IMR-90 (cell line): ENCODE data around the gene RNPEP. TPM values are rescaled to one million over a fixed set of nuclear protein-coding genes. Genes with fewer than 3 reads are reported as not detected.

Source experiments
- ATAC-seq: fragments of 200-7000 bp; cut with Tn5 transposase; 2 replicates; pipeline ENCODE4 v1.9.1; 2020; ENCODE audit warnings: low read depth, mild to moderate bottlenecking, moderate library complexity
- BruUV-seq: library from RNA; stranded (reverse); fragments of 400-500 nt; replicated peaks from 2 replicates; lab custom pipeline; 2021; lab: Mats Ljungman, UMichigan
- CTCF ChIA-PET: fragments of 300-600 bp; formaldehyde crosslinking; extraction: SDS; loops from one replicate; lab custom pipeline; 2021; ENCODE audit warnings: antibody characterized with exemption; lab: Yijun Ruan, JAX
- POLR2A ChIA-PET: fragments of 300-600 bp; sonication (Branson Sonifier 250); formaldehyde crosslinking; loops from one replicate; lab custom pipeline; 2022; ENCODE audit warnings: antibody characterized with exemption; ENCODE audit not compliant: unreplicated experiment; lab: Charles Lee
- DNase-seq: peaks from one replicate; pipeline ENCODE4 v3.0.0; 2013
- H2AFZ ChIP-seq: replicated peaks from 2 replicates; pipeline ENCODE3; 2013; ENCODE audit warnings: low read length, mild to moderate bottlenecking; ENCODE audit not compliant: poor library complexity
- H2AK5ac ChIP-seq: 2 replicates; pipeline ENCODE4 v1.6.1; 2013; ENCODE audit warnings: low read depth, low read length, inconsistent platforms
- H2AK9ac ChIP-seq: replicated peaks from 2 replicates; pipeline ENCODE3; 2013; ENCODE audit warnings: mild to moderate bottlenecking, low read depth, low read length, moderate library complexity; ENCODE audit not compliant: poor library complexity
- H2BK120ac ChIP-seq: 2 replicates; pipeline ENCODE4 v1.6.1; 2013; ENCODE audit warnings: low read depth, low read length, inconsistent platforms
- H2BK15ac ChIP-seq: 3 replicates; pipeline ENCODE4 v1.6.1; 2013; ENCODE audit warnings: low read depth, low read length, inconsistent platforms
- H2BK20ac ChIP-seq: 2 replicates; pipeline ENCODE4 v1.6.1; 2013; ENCODE audit warnings: low read depth, mild to moderate bottlenecking, inconsistent platforms, low read length, moderate library complexity
- H2BK5ac ChIP-seq: 2 replicates; pipeline ENCODE4 v1.6.1; 2013; ENCODE audit warnings: mild to moderate bottlenecking, low read depth, low read length, inconsistent platforms; ENCODE audit not compliant: poor library complexity, severe bottlenecking
- H3K14ac ChIP-seq: replicated peaks from 2 replicates; pipeline ENCODE4 v1.6.1; 2013; ENCODE audit warnings: low read depth, low read length, inconsistent platforms
- H3K18ac ChIP-seq: 2 replicates; pipeline ENCODE4 v1.6.1; 2013; ENCODE audit warnings: low read depth, low read length, control low read depth
- H3K23ac ChIP-seq: 2 replicates; pipeline ENCODE4 v1.6.1; 2013; ENCODE audit warnings: low read depth, low read length, inconsistent platforms
- H3K27ac ChIP-seq: 2 replicates; pipeline ENCODE4 v1.5.1; 2013; ENCODE audit warnings: mild to moderate bottlenecking, control low read depth, low read length; ENCODE audit not compliant: insufficient read depth
- H3K27me3 ChIP-seq: 2 replicates; pipeline ENCODE4 v1.6.1; 2013; ENCODE audit warnings: low read length; ENCODE audit not compliant: control insufficient read depth, insufficient read depth
- H3K36me3 ChIP-seq: 2 replicates; pipeline ENCODE4 v1.6.1; 2013; ENCODE audit warnings: low read length, mixed read lengths; ENCODE audit not compliant: control insufficient read depth, insufficient read depth
- H3K4ac ChIP-seq: 2 replicates; pipeline ENCODE4 v1.6.1; 2013; ENCODE audit warnings: low read depth, low read length, inconsistent platforms
- H3K4me1 ChIP-seq: 2 replicates; pipeline ENCODE4 v1.6.1; 2013; ENCODE audit warnings: low read length, mixed read lengths; ENCODE audit not compliant: control insufficient read depth, insufficient read depth
- H3K4me2 ChIP-seq: 2 replicates; pipeline ENCODE4 v1.6.1; 2013; ENCODE audit warnings: low read depth, mild to moderate bottlenecking, control low read depth, low read length, moderate library complexity
- H3K4me3 ChIP-seq: 2 replicates; pipeline ENCODE4 v1.5.1; 2013; ENCODE audit warnings: low read depth, mild to moderate bottlenecking, control low read depth, low read length, moderate library complexity; ENCODE audit not compliant: insufficient read depth
- H3K56ac ChIP-seq: 2 replicates; pipeline ENCODE4 v1.6.1; 2013; ENCODE audit warnings: low read length, inconsistent platforms; ENCODE audit not compliant: insufficient read depth; ENCODE audit errors: extremely low read depth
- H3K79me1 ChIP-seq, 2 experiments: 2 replicates each; pipeline ENCODE4 v1.6.1; 2013; ENCODE audit warnings: low read length in 2 of 2, inconsistent platforms in 1 of 2, low read depth in 1 of 2
- H3K9ac ChIP-seq: 2 replicates; pipeline ENCODE4 v1.6.1; 2013; ENCODE audit warnings: low read depth, low read length, control low read depth
- H3K9me1 ChIP-seq: 2 replicates; pipeline ENCODE4 v1.6.1; 2013; ENCODE audit warnings: low read length, inconsistent platforms; ENCODE audit not compliant: insufficient read depth
- H3K9me3 ChIP-seq: 2 replicates; pipeline ENCODE4 v1.6.1; 2013; ENCODE audit warnings: low read length; ENCODE audit not compliant: control insufficient read depth, insufficient read depth
- H4K20me1 ChIP-seq: 2 replicates; pipeline ENCODE4 v1.6.1; 2013; ENCODE audit warnings: low read length, inconsistent platforms; ENCODE audit not compliant: insufficient read depth
- H4K5ac ChIP-seq: 2 replicates; pipeline ENCODE4 v1.6.1; 2013; ENCODE audit warnings: mild to moderate bottlenecking, low read depth, low read length, control low read depth
- H4K8ac ChIP-seq, 2 experiments: 2 replicates each; pipeline ENCODE4 v1.6.1; 2013; ENCODE audit warnings: low read depth in 2 of 2, low read length in 2 of 2, control low read depth in 1 of 2, inconsistent platforms in 1 of 2
- H4K91ac ChIP-seq: 2 replicates; pipeline ENCODE4 v1.6.1; 2013; ENCODE audit warnings: low read depth, low read length, inconsistent platforms; ENCODE audit not compliant: insufficient read depth
- BHLHE40 ChIP-seq: fragments of 150-350 bp; IDR thresholded peaks from 2 replicates; pipeline ENCODE4 v1.6.1; 2016; ENCODE audit warnings: mild to moderate bottlenecking, low read depth, low read length
- CEBPB ChIP-seq: IDR thresholded peaks from 2 replicates; pipeline ENCODE4 v1.6.1; 2012; ENCODE audit warnings: low read depth, low read length, improper control_type of control experiment
- CHD1 ChIP-seq: IDR thresholded peaks from 2 replicates; pipeline ENCODE4 v1.6.1; 2012; ENCODE audit warnings: low read depth, low read length, improper control_type of control experiment
- ELK1 ChIP-seq: fragments of 150-350 bp; IDR thresholded peaks from 2 replicates; pipeline ENCODE4 v1.6.1; 2016; ENCODE audit warnings: low read depth, mild to moderate bottlenecking, low read length, moderate library complexity, borderline replicate concordance
- MAFK ChIP-seq: IDR thresholded peaks from 2 replicates; pipeline ENCODE4 v1.6.1; 2012; ENCODE audit warnings: low read depth, low read length, improper control_type of control experiment
- MXI1 ChIP-seq: IDR thresholded peaks from 2 replicates; pipeline ENCODE4 v1.6.1; 2012; ENCODE audit warnings: low read depth, mild to moderate bottlenecking, low read length, moderate library complexity, borderline replicate concordance
- POLR2A ChIP-seq: IDR thresholded peaks from 2 replicates; pipeline ENCODE4 v1.6.1; 2012; ENCODE audit warnings: mild to moderate bottlenecking, low read depth, low read length
- RAD21 ChIP-seq: IDR thresholded peaks from 2 replicates; pipeline ENCODE4 v1.6.1; 2012; ENCODE audit warnings: low read length, improper control_type of control experiment
- RFX5 ChIP-seq: IDR thresholded peaks from 2 replicates; pipeline ENCODE4 v1.8.0; 2012; ENCODE audit warnings: low read depth, mild to moderate bottlenecking, low read length, moderate library complexity
- SMC3 ChIP-seq: fragments of 150-350 bp; IDR thresholded peaks from 2 replicates; pipeline ENCODE4 v1.6.1; 2016; ENCODE audit warnings: low read depth, mild to moderate bottlenecking, antibody characterized with exemption, low read length, moderate library complexity
- USF2 ChIP-seq: fragments of 150-350 bp; IDR thresholded peaks from 2 replicates; pipeline ENCODE4 v1.6.1; 2017; ENCODE audit warnings: mild to moderate bottlenecking, antibody characterized with exemption, low read length, low read depth
- WGBS, 2 experiments: methylation state at CpG; one replicate each; pipeline versions ENCODE4 v1.1.5 to v1.1.7; 2013; ENCODE audit warnings: missing lambda C conversion rate in 2 of 2; ENCODE audit not compliant: insufficient read length in 1 of 2; ENCODE audit errors: extremely low coverage in 2 of 2; 5-methylcytosine and 5-hydroxymethylcytosine counted together
- dilution Hi-C: fragments of 300-500 bp; cut with HindIII; formaldehyde crosslinking; loops from one replicate; pipeline ENCODE4 v1.14.3; 2018; ENCODE audit warnings: low sequenced_read_pairs; ENCODE audit not compliant: unreplicated experiment
- in situ Hi-C: fragments of 300-500 bp; cut with MboI; formaldehyde crosslinking; loops from 3 replicates; pipeline ENCODE4 v1.14.3; 2019; ENCODE audit warnings: low sequenced_read_pairs, inconsistent platforms, mixed read lengths
- intact Hi-C: fragments of 100-400 bp; cut with micrococcal nuclease; formaldehyde crosslinking; loops from 2 replicates; pipeline ENCODE4 v1.10.0; 2022
- polyA plus RNA-seq, 3 experiments: library from polyadenylated mRNA; depleted of rRNA; stranded (reverse); fragments of >200 nt; gene quantifications; 2 replicates each; pipeline ENCODE4 v1.2.3, GENCODE V29; 2012; ENCODE audit warnings: low replicate concordance in 1 of 3
- total RNA-seq: library from RNA; depleted of rRNA; stranded (reverse); fragments of >200 nt; gene quantifications from 2 replicates; pipeline ENCODE4 v1.2.3, GENCODE V29; 2012

Gene RNPEP
- total and polyA plus RNA-seq, 2 of the 4 experiments (the other 2 are of a cell fraction) = 49.8 to 75.4 TPM

- Histone ChIP-seq H2AK5ac (no peak overlapping the region), H4K91ac (no peak overlapping the region), H2BK15ac (no peak overlapping the region), H3K56ac (no peak overlapping the region), H2BK5ac (no peak overlapping the region), H3K4me1 (peaks cover 5% of the 10 kb centered on the region), H3K9me1 (peaks cover 11% of the 10 kb centered on the region), H3K4me2 (no peak overlapping the region), H2BK20ac (no peak overlapping the region), H4K20me1 (no peaks in the 10 kb centered on the region), H3K36me3 (no peaks in the 10 kb centered on the region), H3K4ac (no peak overlapping the region), H4K8ac (no peak overlapping the region), H3K4me3 (no peak overlapping the region), H3K23ac (no peak overlapping the region), H4K5ac (no peak overlapping the region), H3K27me3 (peaks cover 10% of the 10 kb centered on the region), H2AFZ (no peak overlapping the region), H3K9me3 (no peaks in the 10 kb centered on the region), H3K79me1 (no peaks in the 10 kb centered on the region), H3K14ac (no peak overlapping the region), H3K9ac (no peak overlapping the region), H3K18ac (no peak overlapping the region), H2BK120ac (no peak overlapping the region), H3K27ac (no peak overlapping the region), H2AK9ac (no peak overlapping the region)
- POLR2A ChIA-PET = no interaction called here
- ATAC-seq (no peak), DNase-seq (no peak)
- CTCF ChIA-PET = no interaction called here
- in situ Hi-C loops (no loop called here), dilution Hi-C loops (no loop called here), intact Hi-C loops (no loop called here)
- TF ChIP-seq MAFK = no peak
- TF ChIP-seq SMC3 = no peak
- TF ChIP-seq CEBPB = no peak
- TF ChIP-seq CHD1 = no peak
- no peak for TF ChIP-seq RAD21
- no peak for TF ChIP-seq USF2
- no peak for TF ChIP-seq RFX5
- TF ChIP-seq POLR2A = no peak
- no peak for TF ChIP-seq ELK1
- no peak for TF ChIP-seq MXI1
- no peak for TF ChIP-seq BHLHE40
- no TSS peak for BruUV-seq
- 100% methylated on average over 1 of the region's 2 CpGs; no CpG with 5 or more reads in 1 of the 2 experiments for WGBS, 2 experiments
Measured at GRCh38 chr1:202038688-202039346, 56.4 kb downstream of the RNPEP start.
